OCI-LY3 (cell line): ENCODE results near the gene CFAP45.

Experiments used
- EZH2phosphoT487 ChIP-seq: fragments of 200-600 bp; shearing (Covaris generic); IDR thresholded peaks from 2 replicates; pipeline ENCODE4 v1.6.1; 2018; ENCODE audit warnings: antibody characterized with exemption, mixed run types, low read depth
- TF ChIP-seq, protein P1 (sequence below): fragments of 200-600, 300-600 bp; sonication (generic); IDR thresholded peaks from 2 replicates; pipeline ENCODE4 v1.5.1; 2014; ENCODE audit warnings: antibody characterized with exemption, low read length, low read depth

DNA sequence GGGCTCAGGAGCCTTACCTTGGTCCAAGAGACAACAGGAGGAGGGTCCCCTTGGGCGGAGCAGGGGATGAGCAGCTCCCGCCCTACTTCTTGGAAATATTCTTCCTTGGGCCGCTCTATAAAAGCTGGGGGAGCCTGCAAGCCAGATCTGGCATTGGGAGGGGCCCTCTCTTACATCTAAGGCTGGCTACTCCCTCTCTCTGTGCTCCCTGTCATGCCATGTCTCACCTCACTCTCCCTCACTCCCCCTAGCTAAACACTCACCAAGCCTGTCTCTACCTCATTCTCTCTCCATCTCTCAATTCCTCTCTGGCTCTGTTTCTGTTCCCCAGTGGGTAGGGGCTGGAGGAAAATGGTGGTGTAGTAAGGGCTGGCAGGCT lies 31.8 kb upstream of the CFAP45 start:
- TF ChIP-seq, protein P1, sequence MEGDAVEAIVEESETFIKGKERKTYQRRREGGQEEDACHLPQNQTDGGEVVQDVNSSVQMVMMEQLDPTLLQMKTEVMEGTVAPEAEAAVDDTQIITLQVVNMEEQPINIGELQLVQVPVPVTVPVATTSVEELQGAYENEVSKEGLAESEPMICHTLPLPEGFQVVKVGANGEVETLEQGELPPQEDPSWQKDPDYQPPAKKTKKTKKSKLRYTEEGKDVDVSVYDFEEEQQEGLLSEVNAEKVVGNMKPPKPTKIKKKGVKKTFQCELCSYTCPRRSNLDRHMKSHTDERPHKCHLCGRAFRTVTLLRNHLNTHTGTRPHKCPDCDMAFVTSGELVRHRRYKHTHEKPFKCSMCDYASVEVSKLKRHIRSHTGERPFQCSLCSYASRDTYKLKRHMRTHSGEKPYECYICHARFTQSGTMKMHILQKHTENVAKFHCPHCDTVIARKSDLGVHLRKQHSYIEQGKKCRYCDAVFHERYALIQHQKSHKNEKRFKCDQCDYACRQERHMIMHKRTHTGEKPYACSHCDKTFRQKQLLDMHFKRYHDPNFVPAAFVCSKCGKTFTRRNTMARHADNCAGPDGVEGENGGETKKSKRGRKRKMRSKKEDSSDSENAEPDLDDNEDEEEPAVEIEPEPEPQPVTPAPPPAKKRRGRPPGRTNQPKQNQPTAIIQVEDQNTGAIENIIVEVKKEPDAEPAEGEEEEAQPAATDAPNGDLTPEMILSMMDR = no peak
- TF ChIP-seq EZH2phosphoT487 = no peak
